HG03378 (cell line): ENCODE data around the gene PDCD2L.
"Not testable (repeated sequence)": the region's sequence is repeated elsewhere in the genome, so short reads cannot be mapped to it uniquely, and the experiment has no call there.

Source experiments
- ATAC-seq: cut with Tn5 transposase; IDR thresholded peaks from one replicate; pipeline ENCODE4 v1.9.1; 2021; ENCODE audit warnings: mild to moderate bottlenecking, moderate library complexity; ENCODE audit not compliant: unreplicated experiment

The PDCD2L gene

DNA sequence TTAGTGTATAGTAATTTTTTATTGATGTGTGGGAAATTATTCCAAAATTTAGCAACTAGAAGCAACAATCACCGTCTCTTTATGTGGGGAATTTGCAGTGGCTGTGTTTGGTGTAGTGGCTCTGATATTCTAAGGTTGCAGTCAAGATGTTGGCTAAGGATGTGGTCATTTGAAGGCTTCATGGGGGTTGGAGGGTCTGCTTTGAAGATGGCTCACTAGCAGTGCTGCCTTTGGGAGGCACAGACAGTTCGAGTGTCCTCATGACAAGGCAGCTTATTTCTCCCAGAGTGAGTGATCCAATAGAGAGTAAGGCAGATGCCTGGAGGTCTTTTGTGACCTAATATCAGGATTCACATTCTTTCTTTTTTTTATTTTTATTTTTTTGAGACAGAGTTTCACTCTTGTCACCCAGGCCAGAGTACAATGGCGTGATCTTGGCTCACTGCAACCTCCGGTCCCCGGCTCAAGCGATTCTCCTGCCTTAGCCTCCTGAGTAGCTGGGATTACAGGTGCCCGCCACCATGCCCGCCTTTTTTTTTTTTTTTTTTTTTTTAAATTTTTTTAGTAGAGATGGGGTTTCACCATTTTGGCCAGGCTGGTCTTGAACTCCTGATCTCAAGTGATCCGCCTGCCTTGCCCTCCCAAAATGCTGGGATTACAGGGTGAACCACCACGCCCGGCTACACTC, 30.5 kb upstream of the PDCD2L start:
- ATAC-seq: no peak

- no peak for ATAC-seq
Measured at GRCh38 chr19:34375598-34375997, 28.6 kb upstream of the PDCD2L start.

GRCh38 chr19:34380639-34381241, 23.5 kb upstream of the PDCD2L start:
- ATAC-seq: no peak

DNA sequence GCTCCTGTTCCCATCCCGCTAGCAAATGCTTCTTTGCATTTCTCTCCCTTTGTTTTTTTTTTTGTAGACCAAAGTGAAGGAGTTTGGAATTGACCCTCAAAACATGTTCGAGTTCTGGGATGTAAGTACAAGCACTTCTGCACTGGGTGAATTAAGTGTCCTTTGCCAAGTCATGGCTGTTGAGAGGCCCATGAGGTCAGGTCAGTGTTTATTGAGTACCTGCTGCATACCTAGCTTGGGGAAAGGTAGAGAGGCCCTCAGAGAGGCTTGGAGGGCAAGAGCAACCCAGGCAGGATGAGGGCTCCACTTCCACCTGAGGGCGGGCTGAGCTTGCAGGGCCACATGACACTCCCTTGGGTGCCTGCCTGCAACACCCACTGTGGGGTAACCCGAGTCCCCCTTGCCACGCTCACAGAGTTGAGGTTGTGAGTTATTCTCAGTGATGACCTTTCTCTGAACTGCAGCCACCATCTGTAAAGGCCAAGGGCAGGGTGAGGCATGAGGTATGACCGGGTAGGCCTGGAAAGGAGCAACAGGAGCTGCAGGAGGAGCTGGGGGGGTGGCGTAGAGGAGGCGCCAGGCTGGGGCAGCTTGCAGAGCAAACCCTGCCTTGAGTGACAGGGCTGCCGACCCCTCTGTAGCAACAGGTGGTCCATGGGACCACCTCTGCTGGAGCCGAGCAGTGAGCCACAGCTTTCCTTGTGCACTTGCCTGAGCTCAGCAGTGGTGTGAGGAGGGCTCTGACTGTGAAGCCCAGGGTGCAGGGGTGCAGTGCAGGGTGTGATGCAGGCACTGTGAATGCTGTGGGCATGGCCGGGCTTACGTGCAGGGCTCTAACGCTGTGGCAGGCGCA, 22.6 kb upstream of the PDCD2L start:
- no peak for ATAC-seq

- ATAC-seq: no peak
Measured at GRCh38 chr19:34382471-34382870, 21.7 kb upstream of the PDCD2L start.

GRCh38 chr19:34383599-34383998, 20.6 kb upstream of the PDCD2L start:
- ATAC-seq: no peak

- ATAC-seq: no peak
Measured at GRCh38 chr19:34386645-34387445, 17.4 kb upstream of the PDCD2L start.

DNA sequence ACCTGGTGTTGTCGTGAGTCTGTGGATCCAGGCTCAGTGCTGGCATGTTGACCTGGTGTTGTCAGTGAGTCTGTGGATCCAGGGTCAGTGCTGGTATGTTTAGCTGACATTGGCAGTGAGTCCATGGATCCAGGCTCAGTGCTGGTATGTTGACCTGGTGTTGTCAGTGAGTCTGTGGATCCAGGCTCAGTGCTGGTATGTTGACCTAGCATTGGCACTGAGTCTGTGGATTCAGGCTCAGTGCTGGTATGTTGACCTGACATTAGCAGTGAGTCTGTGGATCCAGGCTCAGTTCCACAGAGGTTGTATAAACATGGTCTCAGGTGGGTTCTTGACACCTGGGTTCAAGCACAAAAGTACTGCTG, 16.8 kb upstream of the PDCD2L start:
- ATAC-seq: no peak

- not testable (repeated sequence) for ATAC-seq
Measured at GRCh38 chr19:34388745-34389144, 15.5 kb upstream of the PDCD2L start.

DNA sequence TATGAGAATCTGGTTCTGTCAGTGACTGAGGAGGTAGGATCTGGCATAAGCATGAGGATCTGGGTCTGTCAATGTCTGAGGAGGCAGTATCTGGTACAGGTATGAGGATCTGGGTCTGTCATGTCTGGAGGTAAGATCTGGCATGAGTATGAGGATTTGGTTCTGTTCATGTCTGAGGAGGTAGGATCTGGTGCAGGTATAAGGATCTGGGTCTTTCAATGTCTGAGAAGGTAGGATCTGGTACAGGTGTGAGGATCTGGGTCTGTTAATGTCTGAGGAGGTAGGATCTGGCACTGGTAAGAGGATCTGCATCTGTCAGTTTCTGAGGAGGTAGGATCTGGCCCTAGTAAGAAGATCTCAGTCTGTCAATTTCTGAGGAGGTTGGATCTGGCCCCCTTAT, 12.4 kb upstream of the PDCD2L start:
- ATAC-seq: no peak

DNA sequence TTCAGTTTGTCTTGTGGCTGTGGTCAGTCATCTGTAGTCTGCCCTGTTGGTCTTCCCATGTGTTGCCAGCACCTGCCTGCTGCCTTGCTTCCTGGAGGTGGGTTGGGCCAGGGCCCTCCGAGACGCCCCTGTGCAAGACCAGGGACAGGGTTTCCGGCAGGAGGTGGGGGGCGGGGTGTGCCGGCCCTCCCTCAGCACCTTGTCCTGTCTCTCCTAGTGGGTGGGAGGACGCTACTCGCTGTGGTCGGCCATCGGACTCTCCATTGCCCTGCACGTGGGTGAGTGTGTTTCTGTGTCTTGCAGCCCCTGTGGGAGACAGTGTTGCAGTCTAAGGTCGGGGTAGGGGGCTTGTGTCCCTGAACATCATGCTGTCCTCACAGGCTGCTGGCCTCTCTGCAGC, 11.2 kb upstream of the PDCD2L start:
- no peak for ATAC-seq

GRCh38 chr19:34393629-34394028, 10.6 kb upstream of the PDCD2L start:
- no peak for ATAC-seq

- no peak for ATAC-seq
Measured at GRCh38 chr19:34397853-34398252, 6.3 kb upstream of the PDCD2L start.

- ATAC-seq: no peak
Measured at GRCh38 chr19:34399886-34400285, 4.3 kb upstream of the PDCD2L start.

DNA sequence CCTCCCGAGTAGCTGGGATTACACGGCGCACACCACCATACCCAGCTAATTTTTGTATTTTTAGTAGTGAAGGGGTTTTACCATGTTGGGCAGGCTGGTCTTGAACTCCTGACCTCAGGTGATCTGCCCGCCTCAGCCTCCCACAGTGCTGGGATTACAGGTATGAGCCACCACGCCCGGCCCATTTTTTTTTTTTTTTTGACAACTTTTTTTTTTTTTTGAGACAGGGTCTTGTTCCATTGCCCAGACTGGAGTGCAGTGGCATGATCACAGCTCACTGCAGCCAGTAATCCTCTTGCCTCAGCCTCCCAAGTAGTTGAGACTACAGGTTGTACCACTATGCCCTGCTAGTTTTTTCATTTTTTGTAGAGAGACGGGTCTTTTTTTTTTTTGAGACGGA, 3.4 kb upstream of the PDCD2L start:
- ATAC-seq: not testable (repeated sequence)

DNA sequence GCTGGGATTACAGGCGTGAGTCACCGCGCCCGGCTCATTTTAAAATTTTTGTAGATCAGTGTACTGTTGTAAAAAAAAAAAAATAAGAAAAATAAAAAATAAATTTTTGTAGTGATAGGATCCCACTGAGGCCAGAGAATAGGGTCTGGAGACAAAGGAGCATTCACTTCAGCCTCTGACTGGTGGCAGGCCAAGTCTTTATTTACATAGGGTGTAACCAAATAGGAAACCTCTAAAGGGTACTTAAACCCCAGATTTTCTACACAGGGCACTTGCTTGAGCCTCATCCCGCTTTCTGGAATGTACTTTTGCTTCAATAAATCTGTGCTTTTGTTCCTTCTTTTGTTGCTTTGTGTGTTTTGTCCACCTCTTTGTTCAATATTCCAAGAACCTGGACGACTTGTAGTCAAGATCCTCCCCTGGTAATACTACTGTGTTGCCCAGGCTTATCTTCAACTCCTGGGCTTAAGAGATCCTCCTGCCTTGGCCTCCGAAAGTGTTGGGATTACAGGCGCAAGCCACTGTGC, 2.1 kb upstream of the PDCD2L start:
- ATAC-seq: no peak

DNA sequence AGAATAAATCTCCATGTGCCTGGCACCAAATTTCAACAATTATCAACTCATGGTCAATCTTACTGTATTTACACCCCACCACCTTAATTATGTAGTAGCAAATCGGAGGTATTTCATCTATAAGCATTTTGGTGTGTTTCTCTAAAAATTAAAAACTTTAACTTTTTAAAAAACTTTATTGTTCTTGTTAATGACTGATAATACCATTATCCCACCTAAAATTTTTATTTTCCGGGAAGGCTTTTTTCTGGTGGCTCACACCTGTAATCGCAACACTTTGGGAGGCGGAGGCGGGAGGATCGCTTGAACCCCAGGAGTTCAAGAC, 453 bp upstream of the PDCD2L start:
- ATAC-seq: peak; percentile 4

GRCh38 chr19:34405892-34406660, 1.9 kb downstream of the PDCD2L start:
- ATAC-seq: no peak

- ATAC-seq: no peak
Measured at GRCh38 chr19:34408411-34408810, 4.2 kb downstream of the PDCD2L start.
